ENCODE results near the gene EXPH5.

Gene EXPH5

GRCh38 chr11:108568195-108568858, 25.2 kb downstream of the EXPH5 start:
- TF ChIP-seq, protein P1, sequence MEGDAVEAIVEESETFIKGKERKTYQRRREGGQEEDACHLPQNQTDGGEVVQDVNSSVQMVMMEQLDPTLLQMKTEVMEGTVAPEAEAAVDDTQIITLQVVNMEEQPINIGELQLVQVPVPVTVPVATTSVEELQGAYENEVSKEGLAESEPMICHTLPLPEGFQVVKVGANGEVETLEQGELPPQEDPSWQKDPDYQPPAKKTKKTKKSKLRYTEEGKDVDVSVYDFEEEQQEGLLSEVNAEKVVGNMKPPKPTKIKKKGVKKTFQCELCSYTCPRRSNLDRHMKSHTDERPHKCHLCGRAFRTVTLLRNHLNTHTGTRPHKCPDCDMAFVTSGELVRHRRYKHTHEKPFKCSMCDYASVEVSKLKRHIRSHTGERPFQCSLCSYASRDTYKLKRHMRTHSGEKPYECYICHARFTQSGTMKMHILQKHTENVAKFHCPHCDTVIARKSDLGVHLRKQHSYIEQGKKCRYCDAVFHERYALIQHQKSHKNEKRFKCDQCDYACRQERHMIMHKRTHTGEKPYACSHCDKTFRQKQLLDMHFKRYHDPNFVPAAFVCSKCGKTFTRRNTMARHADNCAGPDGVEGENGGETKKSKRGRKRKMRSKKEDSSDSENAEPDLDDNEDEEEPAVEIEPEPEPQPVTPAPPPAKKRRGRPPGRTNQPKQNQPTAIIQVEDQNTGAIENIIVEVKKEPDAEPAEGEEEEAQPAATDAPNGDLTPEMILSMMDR (IDR thresholded peaks at IDR 0.05; ENCODE audit: low read length, missing control alignments), result no peak

GRCh38 chr11:108565653-108566052, 27.9 kb downstream of the EXPH5 start:
- H3K4me3 ChIP-seq (replicated peaks; ENCODE audit: low read depth, low read length), result no peak overlapping the region
- TF ChIP-seq, protein P1 (IDR thresholded peaks at IDR 0.05; ENCODE audit: low read length, missing control alignments), result no peak
- no peak for DNase-seq (ENCODE audit: low read depth)

More at GRCh38 chr11:108568195-108568858, 25.2 kb downstream of the EXPH5 start:
- DNase-seq (ENCODE audit: low read depth), result no peak
- H3K4me3 ChIP-seq (replicated peaks; ENCODE audit: low read depth, low read length), result no peak overlapping the region

GRCh38 chr11:108562746-108563581, 30.6 kb downstream of the EXPH5 start:
- DNase-seq (ENCODE audit: low read depth), result no peak
- no peak overlapping the region for H3K4me3 ChIP-seq (replicated peaks; ENCODE audit: low read depth, low read length)
- TF ChIP-seq, protein P1 (IDR thresholded peaks at IDR 0.05; ENCODE audit: low read length, missing control alignments), result no peak

DNA sequence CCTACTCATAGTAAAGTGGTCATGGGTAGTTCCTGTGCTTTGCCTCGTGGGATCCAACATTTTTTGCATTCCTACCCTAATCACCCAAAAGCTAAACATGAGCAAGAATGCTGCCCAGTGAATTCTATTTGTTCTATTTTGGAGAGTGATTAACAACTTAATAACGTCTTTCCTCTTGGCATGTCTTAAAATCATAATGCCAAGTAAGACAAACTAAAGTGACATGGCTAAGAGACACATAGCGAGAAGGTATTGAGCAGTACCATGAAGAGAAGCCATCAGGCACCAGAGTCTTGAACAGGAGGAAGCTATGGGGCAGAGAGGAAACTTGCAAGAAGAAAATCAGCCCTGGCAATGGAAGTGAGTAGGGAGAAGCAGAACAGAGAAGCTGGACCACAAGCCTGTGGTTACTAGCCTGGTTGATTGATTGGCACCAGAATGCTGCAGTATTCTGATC, 32.0 kb downstream of the EXPH5 start:
- H3K4me3 ChIP-seq (replicated peaks; ENCODE audit: low read depth, low read length), result no peak overlapping the region
- TF ChIP-seq, protein P1 (IDR thresholded peaks at IDR 0.05; ENCODE audit: low read length, missing control alignments), result no peak
- peak; percentile 32 for DNase-seq (ENCODE audit: low read depth)

- TF ChIP-seq, protein P1 (IDR thresholded peaks at IDR 0.05; ENCODE audit: low read length, missing control alignments), result no peak
- peak; percentile 64 for DNase-seq (ENCODE audit: low read depth)
- no peak overlapping the region for H3K4me3 ChIP-seq (replicated peaks; ENCODE audit: low read depth, low read length)
These were observed 33.7 kb downstream of the EXPH5 start for GRCh38 chr11:108559904-108560303.

GRCh38 chr11:108559340-108559739, 34.2 kb downstream of the EXPH5 start:
- no peak overlapping the region for H3K4me3 ChIP-seq (replicated peaks; ENCODE audit: low read depth, low read length)
- DNase-seq (ENCODE audit: low read depth), result peak; percentile 26
- TF ChIP-seq, protein P1 (IDR thresholded peaks at IDR 0.05; ENCODE audit: low read length, missing control alignments), result no peak

Data from fibroblast of pulmonary artery (primary cell).